Trophoblast cell (in vitro differentiated cells and primary cell): ENCODE measurements around the gene OR13C4.
"Not testable (repeated sequence)": the region's sequence is repeated elsewhere in the genome, so short reads cannot be mapped to it uniquely, and the experiment has no call there.

ENCODE experiments used
- DNase-seq, 2 donors: peaks; one replicate each; pipeline ENCODE4 v3.0.0-alpha.2; 2016
- H2AFZ ChIP-seq: 2 replicates; pipeline ENCODE4 v1.6.1; 2013; ENCODE audit warnings: low read length, moderate library complexity, mild to moderate bottlenecking; ENCODE audit not compliant: insufficient read depth, poor library complexity
- H2AK5ac ChIP-seq: 2 replicates; pipeline ENCODE4 v1.6.1; 2013; ENCODE audit warnings: mild to moderate bottlenecking, low read length
- H2BK120ac ChIP-seq: 2 replicates; pipeline ENCODE4 v1.6.1; 2013; ENCODE audit warnings: low read length, mild to moderate bottlenecking, moderate library complexity; ENCODE audit not compliant: insufficient read depth, poor library complexity
- H2BK12ac ChIP-seq: 2 replicates; pipeline ENCODE4 v1.6.1; 2013; ENCODE audit warnings: mild to moderate bottlenecking, low read length, moderate library complexity
- H2BK5ac ChIP-seq: 2 replicates; pipeline ENCODE4 v1.6.1; 2013; ENCODE audit warnings: low read length, low read depth, moderate library complexity, mild to moderate bottlenecking; ENCODE audit not compliant: poor library complexity
- H3K14ac ChIP-seq: 2 replicates; pipeline ENCODE4 v1.6.1; 2013; ENCODE audit warnings: mild to moderate bottlenecking, low read length
- H3K18ac ChIP-seq: 2 replicates; pipeline ENCODE4 v1.6.1; 2013; ENCODE audit warnings: mild to moderate bottlenecking, low read length
- H3K23ac ChIP-seq: 2 replicates; pipeline ENCODE4 v1.6.1; 2013; ENCODE audit warnings: low read length
- H3K27ac ChIP-seq: 2 replicates; pipeline ENCODE4 v1.5.1; 2013; ENCODE audit warnings: low read depth, mild to moderate bottlenecking, inconsistent platforms, low read length, moderate library complexity
- H3K27me3 ChIP-seq: 2 replicates; pipeline ENCODE4 v1.6.1; 2013; ENCODE audit warnings: inconsistent platforms, mild to moderate bottlenecking, low read length, moderate library complexity; ENCODE audit not compliant: insufficient read depth
- H3K36me3 ChIP-seq, 2 experiments: 1 replicate in 1 of 2; 2 replicates in 1 of 2; pipeline ENCODE4 v1.6.1; 2013; ENCODE audit warnings: low read length in 2 of 2, mild to moderate bottlenecking in 2 of 2, moderate library complexity in 1 of 2; ENCODE audit not compliant: insufficient read depth in 2 of 2, control insufficient read depth in 1 of 2
- H3K4ac ChIP-seq: 2 replicates; pipeline ENCODE4 v1.6.1; 2013; ENCODE audit warnings: low read depth, mild to moderate bottlenecking, low read length, moderate library complexity
- H3K4me1 ChIP-seq, 2 experiments: 1 replicate in 1 of 2; 2 replicates in 1 of 2; pipeline ENCODE4 v1.6.1; 2013; ENCODE audit warnings: low read length in 2 of 2, mild to moderate bottlenecking in 2 of 2, moderate library complexity in 1 of 2; ENCODE audit not compliant: insufficient read depth in 2 of 2, control insufficient read depth in 1 of 2
- H3K4me2 ChIP-seq: 2 replicates; pipeline ENCODE4 v1.6.1; 2013; ENCODE audit warnings: inconsistent platforms, mild to moderate bottlenecking, low read length, moderate library complexity
- H3K4me3 ChIP-seq: 2 replicates; pipeline ENCODE4 v1.5.1; 2013; ENCODE audit warnings: mild to moderate bottlenecking, low read depth, low read length, inconsistent platforms
- H3K79me1 ChIP-seq: one replicate; pipeline ENCODE4 v1.6.1; 2013; ENCODE audit warnings: low read length
- H3K79me2 ChIP-seq: 2 replicates; pipeline ENCODE4 v1.6.1; 2013; ENCODE audit warnings: low read length, mild to moderate bottlenecking; ENCODE audit not compliant: control insufficient read depth, insufficient read depth, poor library complexity
- H3K9ac ChIP-seq: 2 replicates; pipeline ENCODE4 v1.6.1; 2013; ENCODE audit warnings: mild to moderate bottlenecking, low read length
- H3K9me3 ChIP-seq: 2 replicates; pipeline ENCODE4 v1.6.1; 2013; ENCODE audit warnings: low read depth, mild to moderate bottlenecking, control low read depth, inconsistent platforms, low read length; ENCODE audit not compliant: insufficient read depth
- H4K12ac ChIP-seq: 2 replicates; pipeline ENCODE4 v1.6.1; 2013; ENCODE audit warnings: low read depth, mild to moderate bottlenecking, low read length, moderate library complexity
- H4K8ac ChIP-seq: 2 replicates; pipeline ENCODE4 v1.6.1; 2013; ENCODE audit warnings: low read depth, mild to moderate bottlenecking, low read length, moderate library complexity
- H4K91ac ChIP-seq: one replicate; pipeline ENCODE4 v1.6.1; 2013; ENCODE audit warnings: low read depth, mild to moderate bottlenecking, low read length, moderate library complexity
- WGBS: extraction: QIAGEN DNeasy Blood & Tissue Kit; methylation state at CpG from one replicate; pipeline ENCODE4 v1.1.7; 2013; ENCODE audit warnings: missing lambda C conversion rate; ENCODE audit not compliant: insufficient read length, insufficient coverage; ENCODE audit errors: extremely low coverage; 5-methylcytosine and 5-hydroxymethylcytosine counted together

OR13C4 gene

DNA sequence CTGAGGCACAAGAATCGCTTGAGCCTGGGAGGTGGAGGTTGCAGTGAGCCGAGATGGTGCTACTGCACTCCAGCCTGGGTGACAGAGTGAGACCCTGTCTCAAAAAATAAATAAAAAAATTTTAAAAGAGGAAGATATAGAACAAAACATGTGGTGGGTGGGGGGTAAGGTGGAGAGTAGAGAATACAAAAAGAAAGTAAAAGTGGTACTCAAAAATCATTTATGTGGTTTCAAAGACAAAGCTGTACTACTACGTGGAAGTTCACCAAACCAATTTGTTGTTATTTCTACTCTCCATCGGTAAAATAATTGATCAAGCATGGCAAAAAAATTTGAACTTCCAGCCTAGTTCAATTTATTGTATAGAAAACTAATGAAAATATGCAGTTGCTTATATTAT, 17.6 kb upstream of the OR13C4 start:
- Histone ChIP-seq H4K12ac (no peak overlapping the region), H3K79me2 (no peaks in the 10 kb centered on the region), H3K23ac (no peak overlapping the region), H3K14ac (no peak overlapping the region), H3K18ac (no peak overlapping the region), H2BK120ac (no peak overlapping the region), H2AFZ (no peak overlapping the region), H3K4me3 (no peak overlapping the region), H3K27me3 (no peaks in the 10 kb centered on the region), H2BK12ac (no peak overlapping the region), H3K4me2 (no peak overlapping the region), H3K4ac (no peak overlapping the region), H3K27ac (no peak overlapping the region), H4K91ac (no peak overlapping the region), H2BK5ac (no peak overlapping the region), H3K79me1 (no peaks in the 10 kb centered on the region), H3K9ac (no peak overlapping the region), H2AK5ac (no peak overlapping the region), H3K9me3 (no peaks in the 10 kb centered on the region), H4K8ac (no peak overlapping the region), H3K36me3 (no peaks in the 10 kb centered on the region), H3K4me1 (no peaks in the 10 kb centered on the region)
- no CpG with 5 or more reads among the region's 4 CpGs for WGBS
- DNase-seq = no peak

DNA sequence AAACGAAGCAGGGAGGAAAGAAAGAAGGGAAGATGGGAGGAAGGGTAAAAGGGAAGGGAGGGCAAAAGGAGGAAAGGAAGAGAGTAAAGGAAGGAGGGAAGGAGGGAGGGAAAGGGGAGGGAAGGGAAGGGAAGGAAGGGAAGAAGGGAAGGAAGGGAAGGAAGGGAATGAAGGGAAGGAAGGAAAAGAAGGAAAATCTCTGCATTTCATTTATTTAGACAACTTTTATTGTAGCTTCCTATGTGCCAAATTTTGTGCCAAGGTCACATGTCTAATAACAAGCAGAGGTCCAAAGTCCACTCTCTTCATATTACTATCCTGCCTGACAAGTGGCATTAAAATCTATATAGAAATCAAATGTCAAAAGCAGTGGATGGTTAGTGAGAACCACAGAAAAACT, 12.3 kb upstream of the OR13C4 start:
- Histone ChIP-seq H2AFZ (no peak overlapping the region), H2BK120ac (no peak overlapping the region), H3K9me3 (no peaks in the 10 kb centered on the region), H3K18ac (no peak overlapping the region), H3K4me3 (no peak overlapping the region), H3K27me3 (no peaks in the 10 kb centered on the region), H3K79me2 (no peaks in the 10 kb centered on the region), H2BK5ac (no peak overlapping the region), H3K36me3 (no peaks in the 10 kb centered on the region), H3K4me2 (no peak overlapping the region), H3K4ac (no peak overlapping the region), H4K91ac (no peak overlapping the region), H3K4me1 (no peaks in the 10 kb centered on the region), H2BK12ac (no peak overlapping the region), H3K27ac (no peak overlapping the region), H3K14ac (no peak overlapping the region), H3K23ac (no peak overlapping the region), H3K79me1 (no peaks in the 10 kb centered on the region), H3K9ac (no peak overlapping the region), H4K8ac (no peak overlapping the region), H2AK5ac (no peak overlapping the region), H4K12ac (no peak overlapping the region)
- 67% methylated on average over 1 of the region's 1 CpG for WGBS
- no peak for DNase-seq

DNA sequence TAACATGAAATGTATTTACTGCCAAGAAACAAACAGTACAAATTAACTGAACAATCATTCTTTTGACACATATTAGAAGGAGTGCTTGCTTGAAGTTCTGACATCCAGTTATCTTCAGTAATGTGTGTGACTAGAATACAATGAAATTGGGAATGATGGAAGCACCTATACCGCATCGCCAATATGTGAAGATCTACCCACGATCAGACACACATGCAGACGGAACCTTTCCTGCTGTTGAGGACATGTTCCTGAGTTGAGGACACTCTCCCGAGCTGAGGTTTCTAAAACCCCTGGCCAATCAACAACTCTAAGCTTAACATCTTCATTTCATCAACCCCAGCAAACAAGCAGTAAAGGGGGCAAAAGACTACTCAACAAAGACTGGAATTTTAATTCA, 9.7 kb upstream of the OR13C4 start, which contains the start of gene OR13C3:
Gene OR13C3 (minus strand): TSS at position 101 of the 400 bp plus-strand sequence. CDS start 133 bp downstream, outside the sequence.
- H3K79me2 ChIP-seq = no peaks in the 10 kb centered on the region
- no peak within 1 kb of the TSS for H3K18ac ChIP-seq
- H2AFZ ChIP-seq = no peak within 1 kb of the TSS
- H2BK5ac ChIP-seq = no peak within 1 kb of the TSS
- no peaks in the 10 kb centered on the region for H3K4me1 ChIP-seq
- H4K91ac ChIP-seq = no peak within 1 kb of the TSS
- no peak within 1 kb of the TSS for H2BK12ac ChIP-seq
- no peaks in the 10 kb centered on the region for H3K79me1 ChIP-seq
- no peaks in the 10 kb centered on the region for H3K36me3 ChIP-seq
- no peak within 1 kb of the TSS for H2AK5ac ChIP-seq
- H3K4me3 ChIP-seq = no peak within 1 kb of the TSS
- no peaks in the 10 kb centered on the region for H3K27me3 ChIP-seq
- no peak within 1 kb of the TSS for H3K4me2 ChIP-seq
- no peak for DNase-seq
- no peaks in the 10 kb centered on the region for H3K9me3 ChIP-seq
- H3K9ac ChIP-seq = no peak within 1 kb of the TSS
- no peak within 1 kb of the TSS for H4K8ac ChIP-seq
- no peak within 1 kb of the TSS for H2BK120ac ChIP-seq
- no peak within 1 kb of the TSS for H3K14ac ChIP-seq
- WGBS = no CpG with 5 or more reads among the region's 5 CpGs
- H3K23ac ChIP-seq = no peak within 1 kb of the TSS
- no peak within 1 kb of the TSS for H3K27ac ChIP-seq
- no peak within 1 kb of the TSS for H4K12ac ChIP-seq
- no peak within 1 kb of the TSS for H3K4ac ChIP-seq

DNA sequence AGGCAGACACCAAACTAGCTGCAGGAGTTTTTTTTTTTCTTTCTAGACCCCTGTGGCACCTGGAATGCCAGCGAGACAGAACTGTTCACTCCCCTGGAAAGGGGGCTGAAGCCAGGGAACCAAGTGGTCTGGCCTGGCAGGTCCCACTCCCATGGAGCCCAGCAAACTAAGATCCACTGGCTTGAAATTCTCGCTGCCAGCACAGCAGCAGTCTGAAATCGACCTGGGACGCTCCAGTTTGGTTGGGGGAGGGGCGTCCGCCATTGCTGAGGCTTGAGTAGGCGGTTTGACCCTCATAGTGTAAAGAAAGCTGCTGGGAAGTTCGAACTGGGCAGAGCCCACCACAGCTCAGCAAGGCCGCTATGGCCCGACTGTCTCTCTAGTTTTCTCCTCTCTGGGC, 6.8 kb downstream of the OR13C4 start:
- not testable (repeated sequence) for H4K91ac ChIP-seq, H3K18ac ChIP-seq, DNase-seq, H3K4me2 ChIP-seq, H3K4ac ChIP-seq, H3K14ac ChIP-seq, H3K79me2 ChIP-seq, H3K27ac ChIP-seq, H4K12ac ChIP-seq, H3K27me3 ChIP-seq, H4K8ac ChIP-seq, H3K79me1 ChIP-seq, H3K9me3 ChIP-seq, H3K4me1 ChIP-seq, H3K23ac ChIP-seq, H2BK5ac ChIP-seq, H3K36me3 ChIP-seq, H2BK12ac ChIP-seq, H3K9ac ChIP-seq, H2BK120ac ChIP-seq, H2AFZ ChIP-seq, H3K4me3 ChIP-seq, H2AK5ac ChIP-seq
- no CpG with 5 or more reads among the region's 10 CpGs for WGBS
